Renal cortical epithelial cell (primary cell): ENCODE measurements around the gene BYSL. TPM values are rescaled to one million over a fixed set of nuclear protein-coding genes. Genes with fewer than 3 reads are reported as not detected.

ENCODE experiments used
- DNase-seq: peaks from one replicate; pipeline ENCODE4 v3.0.0-alpha.2; 2011; ENCODE audit warnings: low read depth
- total RNA-seq: library from RNA; depleted of rRNA; stranded (reverse); fragments of >200 nt; gene quantifications from 2 replicates; pipeline ENCODE4 v1.2.3, GENCODE V29; 2014

BYSL gene, protein sequence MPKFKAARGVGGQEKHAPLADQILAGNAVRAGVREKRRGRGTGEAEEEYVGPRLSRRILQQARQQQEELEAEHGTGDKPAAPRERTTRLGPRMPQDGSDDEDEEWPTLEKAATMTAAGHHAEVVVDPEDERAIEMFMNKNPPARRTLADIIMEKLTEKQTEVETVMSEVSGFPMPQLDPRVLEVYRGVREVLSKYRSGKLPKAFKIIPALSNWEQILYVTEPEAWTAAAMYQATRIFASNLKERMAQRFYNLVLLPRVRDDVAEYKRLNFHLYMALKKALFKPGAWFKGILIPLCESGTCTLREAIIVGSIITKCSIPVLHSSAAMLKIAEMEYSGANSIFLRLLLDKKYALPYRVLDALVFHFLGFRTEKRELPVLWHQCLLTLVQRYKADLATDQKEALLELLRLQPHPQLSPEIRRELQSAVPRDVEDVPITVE
- total RNA-seq: 12.5 and 31.4 TPM in 2 replicates

DNA sequence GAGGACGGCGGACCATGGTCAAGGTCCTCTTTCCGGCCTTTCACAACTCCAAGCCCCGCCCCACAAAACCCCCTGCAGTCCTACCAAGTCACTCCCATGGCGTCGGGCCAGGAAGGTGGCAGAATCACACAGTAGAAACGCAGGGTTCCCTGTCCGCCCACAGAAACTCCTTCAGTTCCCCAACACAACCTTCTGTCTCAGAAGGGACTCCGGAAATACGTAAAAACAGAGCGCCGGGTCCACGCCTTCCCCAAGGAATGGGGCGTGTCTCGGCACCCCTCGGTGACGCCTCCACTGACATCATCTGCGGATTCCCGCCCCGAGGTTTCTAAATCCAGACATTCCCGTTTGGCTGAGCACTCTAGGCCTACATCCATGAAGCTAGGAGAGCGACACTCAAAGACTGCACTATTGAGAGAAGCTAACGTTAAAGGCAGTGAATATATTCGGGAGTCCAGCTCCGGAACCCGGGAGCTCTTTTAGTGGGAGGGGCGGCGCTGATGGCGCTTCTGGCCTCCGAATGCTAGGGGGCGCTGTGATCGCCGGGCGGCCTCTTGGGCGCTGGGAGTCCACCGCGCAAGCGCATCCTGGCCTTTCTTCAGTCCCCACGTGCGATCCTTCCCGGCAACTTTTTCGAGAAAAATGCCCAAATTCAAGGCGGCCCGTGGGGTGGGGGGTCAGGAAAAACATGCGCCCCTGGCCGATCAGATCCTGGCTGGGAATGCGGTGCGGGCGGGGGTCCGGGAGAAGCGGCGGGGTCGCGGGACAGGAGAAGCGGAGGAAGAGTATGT lies at the start of gene BYSL, which contains the start of gene MED20:
TSS of gene BYSL (plus strand) at position 579 of the 791 bp plus-strand sequence. CDS start at position 643, 64 bp downstream.
TSS of gene MED20 (minus strand) at position 219 of the 791 bp plus-strand sequence. CDS start at position 98, 121 bp downstream.
- peak; percentile 96 for DNase-seq

DNA sequence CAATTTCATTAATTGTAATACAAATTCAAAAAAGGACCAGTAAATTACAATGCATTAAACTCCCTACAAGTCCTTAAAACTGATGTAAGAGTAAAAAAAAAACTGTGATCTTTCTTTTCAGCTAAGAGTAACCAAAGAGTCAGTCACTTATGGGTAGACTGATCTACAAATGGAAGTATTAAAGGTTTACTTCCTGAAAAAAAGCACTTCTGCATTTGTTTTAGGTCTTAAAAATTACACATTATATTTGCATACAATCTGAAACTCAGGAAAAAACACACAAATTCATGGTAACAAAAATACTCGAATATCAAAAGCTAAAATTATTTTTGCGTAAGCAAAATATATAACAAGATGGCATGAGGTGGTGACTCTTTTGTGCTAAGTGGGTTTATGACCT lies 49.6 kb upstream of the BYSL start:
- no peak for DNase-seq

- DNase-seq: no peak
These were observed 49.2 kb upstream of the BYSL start for GRCh38 chr6:41872147-41872546.

DNA sequence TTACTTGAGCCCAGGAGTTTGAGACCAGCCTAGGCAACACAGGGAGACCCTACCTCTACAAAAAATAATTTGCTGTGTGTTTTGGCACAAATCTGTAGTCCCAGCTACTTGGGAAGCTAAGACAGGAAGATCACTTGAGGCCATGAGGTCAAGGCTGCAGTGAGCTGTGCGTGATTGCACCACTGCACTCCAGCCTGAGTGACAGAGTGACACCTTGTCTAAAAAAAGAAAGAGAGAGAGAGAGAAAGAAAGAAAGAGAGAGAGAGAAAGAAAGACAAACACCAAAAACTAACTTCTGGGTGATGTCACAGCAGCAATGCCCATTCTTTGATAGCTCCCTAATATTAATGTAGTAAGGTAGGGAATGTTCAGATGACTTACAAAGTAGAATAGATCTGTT lies 46.6 kb upstream of the BYSL start:
- DNase-seq: no peak

DNA sequence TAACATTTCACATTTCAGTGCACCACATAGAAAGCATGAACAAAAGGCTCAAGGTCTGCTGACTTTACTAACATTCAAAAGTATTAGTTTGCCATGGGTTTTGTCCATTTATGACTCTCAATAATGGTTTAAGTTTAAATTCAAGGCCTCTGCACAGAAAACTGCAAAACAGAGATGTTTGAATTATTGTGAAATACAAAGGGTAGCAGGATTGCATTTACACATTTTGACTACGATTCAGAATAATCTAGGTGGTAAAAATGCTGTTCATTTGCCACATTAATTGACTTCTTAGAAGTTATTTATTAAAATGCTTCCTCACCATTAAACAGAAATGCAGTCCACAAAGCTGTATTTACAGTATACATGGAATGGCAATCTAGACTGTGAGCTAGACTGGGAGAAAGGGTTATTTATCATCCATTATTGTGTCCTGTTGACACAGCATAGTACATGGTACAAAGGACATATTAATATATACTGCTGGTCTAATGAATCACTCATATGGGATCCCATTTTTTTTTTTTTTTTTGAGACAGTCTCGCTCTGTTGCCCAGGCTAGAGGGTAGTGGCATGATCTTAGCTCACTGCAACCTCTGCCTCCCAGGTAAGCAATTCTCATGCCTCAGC lies 44.1 kb upstream of the BYSL start:
- no peak for DNase-seq

DNA sequence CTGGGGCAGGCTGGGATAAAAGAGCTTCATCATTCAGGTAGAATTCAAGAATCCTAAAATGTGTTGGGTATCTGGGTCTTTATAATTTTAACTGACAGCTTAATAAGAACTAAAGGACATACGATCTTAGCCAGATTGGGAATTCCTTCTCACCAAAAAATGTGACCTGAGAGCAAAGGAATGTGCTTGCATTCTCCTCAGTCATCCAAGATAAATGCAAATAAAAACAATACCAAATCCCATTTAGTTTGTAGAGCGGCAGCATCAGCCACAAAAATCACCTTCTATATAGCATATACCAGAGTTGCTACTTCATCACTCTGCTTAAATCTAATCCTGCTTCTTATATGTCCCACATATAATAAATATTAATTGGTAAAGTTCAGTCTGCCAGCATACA lies 43.1 kb upstream of the BYSL start:
- DNase-seq: peak; percentile 57

- peak; percentile 42 for DNase-seq
These were observed 42.3 kb upstream of the BYSL start for GRCh38 chr6:41878961-41879405.

DNA sequence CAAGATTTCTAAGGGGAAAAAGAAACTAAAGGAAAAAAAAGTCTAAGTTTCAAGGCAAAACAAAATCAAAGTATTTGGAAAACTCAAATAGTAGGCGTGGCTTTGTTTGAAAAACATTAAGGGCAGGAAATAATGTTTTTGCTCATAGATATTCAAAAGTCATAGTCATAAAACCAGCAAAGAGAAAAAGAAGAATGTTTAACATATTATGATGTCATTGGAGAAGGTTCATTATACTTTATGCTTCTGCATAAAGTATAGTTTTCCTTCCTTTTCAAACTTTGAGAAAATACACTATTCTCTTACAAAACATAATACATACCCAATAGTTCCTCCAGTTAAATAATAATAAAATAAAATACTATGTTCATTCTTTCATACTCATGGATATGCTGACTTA lies 39.8 kb upstream of the BYSL start:
- no peak for DNase-seq

GRCh38 chr6:41884957-41885356 lies 36.3 kb upstream of the BYSL start:
- no peak for DNase-seq

GRCh38 chr6:41885930-41886329 lies 35.4 kb upstream of the BYSL start:
- no peak for DNase-seq

DNA sequence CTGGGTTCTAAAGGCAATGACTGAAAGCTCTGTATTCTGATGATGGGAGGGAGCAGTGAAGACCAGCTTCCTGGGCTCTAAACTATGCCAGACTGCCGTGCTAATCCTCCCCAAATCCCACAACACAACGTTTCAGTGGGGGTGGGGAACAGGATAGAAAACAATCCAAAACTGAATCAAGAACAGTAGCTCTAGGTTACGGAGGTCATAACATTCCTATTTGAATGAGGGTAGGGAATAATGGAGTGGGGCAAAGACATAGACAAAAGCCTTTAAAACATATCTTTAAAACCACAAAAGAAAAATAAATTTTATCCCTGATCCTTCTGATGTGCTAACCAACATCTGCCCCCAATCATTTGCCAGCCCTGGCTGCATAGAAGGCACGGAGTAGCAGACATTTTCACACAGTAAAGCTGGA lies 34.0 kb upstream of the BYSL start:
- DNase-seq: no peak

GRCh38 chr6:41892921-41893564 lies 28.3 kb upstream of the BYSL start:
- DNase-seq: no peak

DNA sequence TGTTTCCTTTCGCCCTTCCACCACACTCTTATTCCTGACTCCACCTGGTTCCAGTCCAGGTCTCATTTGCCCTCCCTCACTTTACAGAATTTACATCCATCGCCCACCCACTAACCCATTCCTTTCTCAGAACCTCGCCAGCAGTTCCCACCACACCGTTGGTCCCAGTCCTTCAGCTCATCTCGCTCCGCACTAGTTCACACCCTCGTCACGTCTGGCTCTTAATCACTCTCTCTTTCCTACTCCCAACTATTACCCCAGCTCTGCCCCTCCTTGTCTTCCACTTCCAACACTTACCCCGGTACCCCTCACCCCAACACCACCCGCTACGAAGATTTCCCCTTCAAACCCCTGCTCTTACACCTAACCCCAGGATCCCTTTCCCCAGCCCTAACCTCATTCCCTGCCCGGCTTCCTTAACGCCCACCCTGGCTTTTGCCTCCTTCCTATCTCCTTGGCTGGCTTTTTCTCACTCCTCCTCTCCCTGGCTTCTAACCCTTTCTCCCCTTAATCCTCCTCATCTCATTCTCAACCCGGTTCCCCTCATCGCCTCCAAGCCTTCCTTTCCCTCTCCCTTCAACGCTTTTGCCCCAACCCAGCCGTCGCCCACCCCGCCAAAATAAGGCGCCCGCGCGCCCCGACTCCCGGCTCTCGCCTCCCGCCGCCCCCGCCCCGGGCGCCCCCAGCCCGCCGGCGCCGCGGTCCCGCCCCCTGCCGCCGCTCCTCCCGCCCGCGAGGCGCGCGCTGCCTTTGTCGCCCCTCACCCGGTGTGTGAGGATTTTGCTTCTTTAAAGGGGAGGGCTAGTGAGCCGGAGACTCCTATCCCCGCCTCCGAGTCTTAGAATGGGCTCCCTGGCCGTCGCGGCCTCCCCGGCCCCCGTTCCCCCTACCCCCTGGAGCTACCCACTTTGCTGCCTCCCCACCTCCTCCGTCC lies 26.7 kb upstream of the BYSL start:
- peak; percentile 11 for DNase-seq

DNA sequence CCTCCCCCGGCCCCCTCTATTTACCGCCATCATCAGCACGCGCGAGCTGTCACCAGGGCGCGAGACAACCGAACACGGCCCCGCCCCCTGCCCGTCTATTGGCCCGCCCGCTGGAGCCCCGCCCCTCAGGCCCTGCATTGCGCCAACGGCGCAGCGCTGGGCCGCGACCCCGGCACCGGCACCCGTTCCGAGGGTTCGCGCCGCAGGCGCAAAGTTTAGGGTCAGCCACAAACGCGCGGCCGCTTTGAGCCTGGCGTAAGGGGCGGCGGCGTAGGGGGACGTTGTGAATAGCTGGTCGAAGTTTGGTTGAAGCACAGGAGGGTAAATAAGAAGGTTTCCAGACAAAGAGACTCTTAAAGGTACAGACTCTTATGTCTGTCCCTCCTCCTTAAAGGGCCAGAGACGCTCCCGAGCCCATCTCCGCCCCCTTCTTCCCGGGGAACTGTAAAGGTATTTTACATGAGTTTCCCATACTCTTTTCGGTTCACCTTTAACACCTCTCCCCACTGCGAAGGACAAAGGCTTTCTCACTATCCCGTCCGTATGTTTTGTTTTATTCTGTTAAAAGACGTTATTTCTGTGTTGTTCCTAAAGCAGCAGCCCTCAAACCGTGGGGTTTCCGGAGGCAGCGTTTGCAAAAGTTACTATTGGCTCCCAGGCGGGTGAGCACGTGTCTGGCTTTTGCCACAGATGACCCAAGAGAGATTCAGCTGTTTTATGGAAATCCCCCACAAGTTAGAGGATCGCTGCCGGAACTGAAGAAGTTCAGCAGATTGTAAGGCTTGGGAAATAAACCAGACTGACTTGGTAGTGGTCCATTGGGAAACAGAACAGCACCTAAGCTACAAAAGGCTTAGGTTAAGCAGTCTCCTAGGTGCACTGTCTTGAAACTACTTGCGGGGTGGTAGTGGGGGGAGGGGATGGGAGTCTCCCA lies 25.7 kb upstream of the BYSL start, which contains the start of gene USP49:
TSS of gene USP49 (minus strand) at position 76 of the 934 bp plus-strand sequence. CDS start 88,392 bp downstream, outside the sequence.
- peak; percentile 86 for DNase-seq

GRCh38 chr6:41896281-41896680 lies 25.0 kb upstream of the BYSL start:
- no peak for DNase-seq

GRCh38 chr6:41900861-41901260 lies 20.4 kb upstream of the BYSL start:
- no peak for DNase-seq

DNA sequence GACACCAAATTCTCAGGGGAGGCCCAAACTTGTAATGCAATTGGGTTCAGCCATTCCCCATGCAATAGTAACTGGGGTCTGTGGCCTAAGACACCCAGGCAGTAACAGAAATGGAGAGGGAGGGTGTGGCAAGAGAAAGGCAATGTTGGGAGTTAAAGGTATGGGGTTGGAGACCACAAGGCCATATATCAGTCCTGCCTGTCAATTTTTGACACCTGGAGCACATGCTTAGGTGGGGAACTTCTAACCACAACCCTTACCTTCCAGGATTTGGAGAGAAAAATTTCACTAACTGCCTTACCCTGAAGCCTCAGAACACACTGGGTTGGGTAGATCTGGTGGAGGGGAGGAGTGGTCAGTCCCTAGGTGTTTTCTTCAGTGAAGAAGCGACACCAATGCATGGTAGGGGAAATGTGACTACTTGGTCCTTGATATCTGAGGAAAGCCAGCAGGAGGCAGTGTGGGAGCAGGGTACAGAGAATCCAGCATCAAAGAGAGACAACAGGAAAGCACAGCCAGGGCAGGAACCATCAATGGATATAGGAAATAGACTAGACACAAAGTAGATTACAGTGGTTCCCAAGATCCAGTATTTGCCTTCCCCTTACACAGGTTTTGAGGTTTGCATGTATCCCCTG lies 19.3 kb upstream of the BYSL start:
- DNase-seq: peak; percentile 52

- no peak for DNase-seq
These were observed 11.6 kb upstream of the BYSL start for GRCh38 chr6:41909727-41910126.

DNA sequence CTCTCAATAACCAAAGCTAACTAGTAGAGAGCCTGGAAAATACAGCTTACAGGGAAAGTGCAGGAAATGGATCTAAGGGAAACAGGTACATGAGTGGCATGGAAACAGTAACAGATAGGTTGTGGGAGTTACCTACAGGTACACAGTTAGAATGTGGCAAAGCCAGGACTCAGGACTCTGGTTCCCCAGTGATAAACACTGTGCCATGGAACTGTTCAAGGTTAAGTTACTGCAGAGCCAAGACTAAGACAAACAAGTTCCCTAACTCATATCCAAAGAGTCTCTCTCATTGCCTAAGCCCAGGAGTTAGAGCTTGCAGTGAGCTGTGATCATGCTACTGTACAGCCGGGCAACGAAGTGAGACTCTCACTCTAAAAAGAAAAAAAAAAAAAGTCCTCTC lies 7.0 kb upstream of the BYSL start:
- DNase-seq: no peak
